Measurements from ENCODE around the gene CLTB.
"Not testable (repeated sequence)": the region's sequence is repeated elsewhere in the genome, so short reads cannot be mapped to it uniquely, and the experiment has no call there.

Gene CLTB

GRCh38 chr5:176415952-176416924 is at the start of gene CLTB:
Gene CLTB (minus strand): TSS chr5:176416539. CDS start chr5:176416363, 176 bp downstream.
- peak; percentile 90 for DNase-seq (ENCODE audit: low read depth)

GRCh38 chr5:176463113-176463764 is 46.9 kb upstream of the CLTB start:
- DNase-seq (ENCODE audit: low read depth), result no peak

- DNase-seq (ENCODE audit: low read depth), result no peak
These were observed 45.0 kb upstream of the CLTB start for GRCh38 chr5:176461349-176461748.

- DNase-seq (ENCODE audit: low read depth), result no peak
These were observed 42.7 kb upstream of the CLTB start for GRCh38 chr5:176458904-176459561.

GRCh38 chr5:176454724-176455394 is 38.5 kb upstream of the CLTB start:
- no peak for DNase-seq (ENCODE audit: low read depth)

- DNase-seq (ENCODE audit: low read depth), result no peak
These were observed 33.7 kb upstream of the CLTB start for GRCh38 chr5:176450077-176450476.

GRCh38 chr5:176447978-176448608 is 31.8 kb upstream of the CLTB start, which contains the start of gene FAF2:
Gene FAF2 (plus strand): TSS chr5:176448385. CDS start chr5:176448408, 23 bp downstream.
- DNase-seq (ENCODE audit: low read depth), result peak; percentile 99

- DNase-seq (ENCODE audit: low read depth), result no peak
These were observed 31.2 kb upstream of the CLTB start for GRCh38 chr5:176447591-176447977.

GRCh38 chr5:176446884-176447590 is 30.7 kb upstream of the CLTB start:
- DNase-seq (ENCODE audit: low read depth), result peak; percentile 5

- no peak for DNase-seq (ENCODE audit: low read depth)
These were observed 29.8 kb upstream of the CLTB start for GRCh38 chr5:176446028-176446665.

- DNase-seq (ENCODE audit: low read depth), result no peak
These were observed 28.4 kb upstream of the CLTB start for GRCh38 chr5:176444742-176445141.

GRCh38 chr5:176442911-176443310 is 26.6 kb upstream of the CLTB start:
- not testable (repeated sequence) for DNase-seq (ENCODE audit: low read depth)

- DNase-seq (ENCODE audit: low read depth), result no peak
These were observed 25.6 kb upstream of the CLTB start for GRCh38 chr5:176441921-176442323.

- DNase-seq (ENCODE audit: low read depth), result no peak
These were observed 24.8 kb upstream of the CLTB start for GRCh38 chr5:176440927-176441706.

GRCh38 chr5:176438959-176439757 is 22.8 kb upstream of the CLTB start:
- DNase-seq (ENCODE audit: low read depth), result no peak

- no peak for DNase-seq (ENCODE audit: low read depth)
These were observed 20.3 kb upstream of the CLTB start for GRCh38 chr5:176436656-176437055.

- no peak for DNase-seq (ENCODE audit: low read depth)
These were observed 16.4 kb upstream of the CLTB start for GRCh38 chr5:176432707-176433106.

- DNase-seq (ENCODE audit: low read depth), result no peak
These were observed 13.6 kb upstream of the CLTB start for GRCh38 chr5:176429972-176430371.

- DNase-seq (ENCODE audit: low read depth), result no peak
These were observed 11.6 kb upstream of the CLTB start for GRCh38 chr5:176427971-176428370.

All from stimulated activated CD8-positive, alpha-beta memory T cell treated with anti-CD3 and anti-CD28 coated beads, Interleukin-15, amount 100 ng/mL, for 24 hours (primary cell).